H9 (cell line): Measurements from ENCODE around the gene CIT. TPM values are rescaled to one million over a fixed set of nuclear protein-coding genes. Genes with fewer than 3 reads are reported as not detected.

Experiments used
- DNase-seq: peaks from one replicate; pipeline ENCODE4 v3.0.0-alpha.2; 2017
- H2AFZ ChIP-seq: one replicate; pipeline ENCODE4 v1.6.1; 2013; ENCODE audit warnings: mild to moderate bottlenecking, low read length, control low read depth, moderate library complexity
- H2AK5ac ChIP-seq: 2 replicates; pipeline ENCODE4 v1.6.1; 2013; ENCODE audit warnings: low read length, control low read depth, mixed read lengths; ENCODE audit not compliant: insufficient read length
- H2BK120ac ChIP-seq: one replicate; pipeline ENCODE4 v1.6.1; 2013; ENCODE audit warnings: low read depth, mild to moderate bottlenecking, low read length, control low read depth, inconsistent platforms; ENCODE audit not compliant: poor library complexity, severe bottlenecking
- H2BK12ac ChIP-seq: 2 replicates; pipeline ENCODE4 v1.6.1; 2013; ENCODE audit warnings: low read length, control low read depth, mixed read lengths, low read depth; ENCODE audit not compliant: insufficient read length
- H2BK15ac ChIP-seq: 2 replicates; pipeline ENCODE4 v1.6.1; 2013; ENCODE audit warnings: low read depth, low read length, control low read depth
- H2BK20ac ChIP-seq: one replicate; pipeline ENCODE4 v1.6.1; 2013; ENCODE audit warnings: low read depth, mild to moderate bottlenecking, low read length, control low read depth, inconsistent platforms; ENCODE audit not compliant: poor library complexity, severe bottlenecking
- H2BK5ac ChIP-seq: 2 replicates; pipeline ENCODE4 v1.6.1; 2013; ENCODE audit warnings: low read length, control low read depth, mixed read lengths; ENCODE audit not compliant: insufficient read length
- H3K14ac ChIP-seq: 2 replicates; pipeline ENCODE4 v1.6.1; 2013; ENCODE audit warnings: low read length, control low read depth; ENCODE audit not compliant: insufficient read depth
- H3K18ac ChIP-seq: 2 replicates; pipeline ENCODE4 v1.6.1; 2013; ENCODE audit warnings: low read depth, mild to moderate bottlenecking, mixed read lengths, low read length, control low read depth; ENCODE audit not compliant: insufficient read length
- H3K23ac ChIP-seq: 2 replicates; pipeline ENCODE4 v1.6.1; 2013; ENCODE audit warnings: low read length, control low read depth, mixed read lengths, low read depth; ENCODE audit not compliant: insufficient read length
- H3K23me2 ChIP-seq: 2 replicates; pipeline ENCODE4 v1.6.1; 2013; ENCODE audit warnings: low read depth, mild to moderate bottlenecking, mixed read lengths, low read length, control low read depth; ENCODE audit not compliant: insufficient read length, poor library complexity, severe bottlenecking
- H3K27ac ChIP-seq: 2 replicates; pipeline ENCODE4 v1.5.1; 2013; ENCODE audit warnings: low read length, control low read depth, mixed read lengths, low read depth; ENCODE audit not compliant: insufficient read length
- H3K27me3 ChIP-seq: 2 replicates; pipeline ENCODE4 v1.6.1; 2013; ENCODE audit warnings: low read length, control low read depth, inconsistent platforms; ENCODE audit not compliant: insufficient read depth
- H3K4ac ChIP-seq: 2 replicates; pipeline ENCODE4 v1.6.1; 2013; ENCODE audit warnings: low read depth, mild to moderate bottlenecking, control low read depth, inconsistent platforms, low read length, moderate library complexity
- H3K4me1 ChIP-seq: 2 replicates; pipeline ENCODE4 v1.6.1; 2013; ENCODE audit warnings: low read length, control low read depth, inconsistent platforms; ENCODE audit not compliant: insufficient read depth
- H3K4me2 ChIP-seq: 2 replicates; pipeline ENCODE4 v1.6.1; 2013; ENCODE audit warnings: low read length, control low read depth, mixed read lengths; ENCODE audit not compliant: insufficient read length, insufficient read depth
- H3K56ac ChIP-seq: 2 replicates; pipeline ENCODE4 v1.6.1; 2013; ENCODE audit warnings: low read depth, mild to moderate bottlenecking, mixed read lengths, low read length, control low read depth; ENCODE audit not compliant: insufficient read length
- H3K79me1 ChIP-seq: 2 replicates; pipeline ENCODE4 v1.6.1; 2013; ENCODE audit warnings: low read depth, mild to moderate bottlenecking, moderate library complexity, low read length, control low read depth, inconsistent platforms; ENCODE audit not compliant: insufficient read depth, poor library complexity, severe bottlenecking
- H3K79me2 ChIP-seq: 2 replicates; pipeline ENCODE4 v1.6.1; 2013; ENCODE audit warnings: low read length, control low read depth, inconsistent platforms; ENCODE audit not compliant: insufficient read depth
- H3K9ac ChIP-seq: 2 replicates; pipeline ENCODE4 v1.6.1; 2013; ENCODE audit warnings: low read length, control low read depth, mixed read lengths; ENCODE audit not compliant: insufficient read length; ENCODE audit errors: extremely low read depth
- H3K9me3 ChIP-seq: one replicate; pipeline ENCODE4 v1.6.1; 2013; ENCODE audit warnings: low read depth, low read length, inconsistent platforms; ENCODE audit not compliant: control insufficient read depth
- H3T11ph ChIP-seq: one replicate; pipeline ENCODE4 v1.6.1; 2013; ENCODE audit warnings: mild to moderate bottlenecking, low read length, control low read depth, inconsistent platforms
- H4K20me1 ChIP-seq: one replicate; pipeline ENCODE4 v1.6.1; 2013; ENCODE audit not compliant: control insufficient read depth, insufficient read length, insufficient read depth
- H4K5ac ChIP-seq: 2 replicates; pipeline ENCODE4 v1.6.1; 2013; ENCODE audit warnings: low read depth, mild to moderate bottlenecking, mixed read lengths, low read length, control low read depth; ENCODE audit not compliant: insufficient read length
- H4K8ac ChIP-seq: replicated peaks from 2 replicates; pipeline ENCODE4 v1.6.1; 2013; ENCODE audit warnings: low read length, control low read depth, mixed read lengths, low read depth; ENCODE audit not compliant: insufficient read length
- H4K91ac ChIP-seq: 2 replicates; pipeline ENCODE4 v1.6.1; 2013; ENCODE audit warnings: low read depth, mild to moderate bottlenecking, moderate library complexity, mixed read lengths, low read length, control low read depth; ENCODE audit not compliant: insufficient read length
- H3K27ac Mint-ChIP-seq, 3 experiments: 2 replicates in 2 of 3; 3 replicates in 1 of 3; pipeline ENCODE4 v1.8.0; 2020 to 2021; ENCODE audit warnings: mixed read lengths in 3 of 3, mild to moderate bottlenecking in 1 of 3, moderate library complexity in 1 of 3
- H3K27me3 Mint-ChIP-seq: 2 replicates; pipeline ENCODE4 v1.8.0; 2021; ENCODE audit warnings: low read depth, mild to moderate bottlenecking, moderate library complexity, mixed read lengths
- H3K36me3 Mint-ChIP-seq, 3 experiments: 2 replicates in 2 of 3; 3 replicates in 1 of 3; pipeline ENCODE4 v1.8.0; 2020 to 2021; ENCODE audit warnings: low read depth in 3 of 3, mixed read lengths in 3 of 3; ENCODE audit not compliant: insufficient read depth in 1 of 3
- H3K4me1 Mint-ChIP-seq, 2 experiments: 2 replicates each; pipeline ENCODE4 v1.8.0; 2020; ENCODE audit warnings: mixed read lengths in 2 of 2
- H3K4me3 Mint-ChIP-seq, 2 experiments: 2 replicates in 1 of 2; 3 replicates in 1 of 2; pipeline ENCODE4 v1.8.0; 2020 to 2021; ENCODE audit warnings: mild to moderate bottlenecking in 2 of 2, mixed read lengths in 2 of 2, moderate library complexity in 1 of 2
- H3K9me3 Mint-ChIP-seq, 2 experiments: 2 replicates in 1 of 2; 3 replicates in 1 of 2; pipeline ENCODE4 v1.8.0; 2020; ENCODE audit warnings: mild to moderate bottlenecking in 2 of 2, mixed read lengths in 2 of 2, moderate library complexity in 1 of 2
- WGBS: extraction: QIAGEN DNeasy Blood & Tissue Kit; methylation state at CpG from one replicate; pipeline ENCODE4 v1.1.7; 2013; ENCODE audit warnings: missing lambda C conversion rate, low lambda C conversion rate, mixed read lengths; ENCODE audit not compliant: insufficient read length; ENCODE audit errors: extremely low coverage; 5-methylcytosine and 5-hydroxymethylcytosine counted together
- total RNA-seq: library from RNA; stranded (reverse); gene quantifications from 2 replicates; pipeline ENCODE4 v1.2.1, GENCODE V29; 2021
- TF ChIP-seq, protein P1 (sequence below): fragments of 200-600 bp; sonication (generic); conservative IDR thresholded peaks from 3 replicates; pipeline ENCODE4 v1.8.0; 2021; ENCODE audit warnings: antibody characterized with exemption, mild to moderate bottlenecking

Gene CIT
- total RNA-seq, 1 experiment from 2014 or later = 55.3 TPM

DNA sequence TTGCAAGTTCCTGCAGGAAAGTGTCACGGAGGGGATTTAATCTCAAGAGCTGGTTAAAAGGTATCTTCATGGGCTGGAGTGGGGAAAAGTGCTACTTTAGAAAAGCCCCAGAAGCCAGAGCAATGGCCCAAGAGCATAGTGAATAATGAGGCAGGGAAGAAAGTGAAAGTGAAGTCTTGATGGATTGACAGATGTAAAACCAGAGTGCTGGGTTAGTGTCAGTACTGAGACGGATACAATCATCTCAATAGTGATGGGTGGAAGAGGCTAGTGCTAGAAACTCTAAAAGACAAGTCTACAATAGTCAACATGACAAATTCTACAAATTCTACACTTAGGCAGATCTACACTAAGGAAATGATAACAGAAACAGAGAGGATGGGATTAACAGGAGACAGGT is 68.1 kb downstream of the CIT start:
- Histone ChIP-seq H4K5ac (no peak overlapping the region), H2BK12ac (no peak overlapping the region), H3K56ac (no peak overlapping the region), H4K8ac (no peak overlapping the region), H4K20me1 (no peaks in the 10 kb centered on the region), H3K4me1 (no peaks in the 10 kb centered on the region), H3K79me2 (no peaks in the 10 kb centered on the region; the same call in 1 of the 2 replicates), H3K27me3 (no peaks in the 10 kb centered on the region), H3K23ac (no peak overlapping the region), H2BK5ac (no peak overlapping the region), H2BK15ac (no peak overlapping the region), H3K4ac (no peak overlapping the region), H3K9ac (no peak overlapping the region), H3K4me2 (no peak overlapping the region), H2BK120ac (no peak overlapping the region), H2AK5ac (no peak overlapping the region), H3K14ac (no peak overlapping the region), H3K9me3 (no peaks in the 10 kb centered on the region), H3K79me1 (no peaks in the 10 kb centered on the region), H3K23me2 (no peaks in the 10 kb centered on the region), H2BK20ac (no peak overlapping the region), H3K27ac (no peak overlapping the region), H4K91ac (no peak overlapping the region), H2AFZ (no peak overlapping the region), H3T11ph (no peak overlapping the region), H3K18ac (no peak overlapping the region)
- H3K4me3 Mint-ChIP-seq = no peak overlapping the region
- no peak for DNase-seq
- TF ChIP-seq, protein P1, sequence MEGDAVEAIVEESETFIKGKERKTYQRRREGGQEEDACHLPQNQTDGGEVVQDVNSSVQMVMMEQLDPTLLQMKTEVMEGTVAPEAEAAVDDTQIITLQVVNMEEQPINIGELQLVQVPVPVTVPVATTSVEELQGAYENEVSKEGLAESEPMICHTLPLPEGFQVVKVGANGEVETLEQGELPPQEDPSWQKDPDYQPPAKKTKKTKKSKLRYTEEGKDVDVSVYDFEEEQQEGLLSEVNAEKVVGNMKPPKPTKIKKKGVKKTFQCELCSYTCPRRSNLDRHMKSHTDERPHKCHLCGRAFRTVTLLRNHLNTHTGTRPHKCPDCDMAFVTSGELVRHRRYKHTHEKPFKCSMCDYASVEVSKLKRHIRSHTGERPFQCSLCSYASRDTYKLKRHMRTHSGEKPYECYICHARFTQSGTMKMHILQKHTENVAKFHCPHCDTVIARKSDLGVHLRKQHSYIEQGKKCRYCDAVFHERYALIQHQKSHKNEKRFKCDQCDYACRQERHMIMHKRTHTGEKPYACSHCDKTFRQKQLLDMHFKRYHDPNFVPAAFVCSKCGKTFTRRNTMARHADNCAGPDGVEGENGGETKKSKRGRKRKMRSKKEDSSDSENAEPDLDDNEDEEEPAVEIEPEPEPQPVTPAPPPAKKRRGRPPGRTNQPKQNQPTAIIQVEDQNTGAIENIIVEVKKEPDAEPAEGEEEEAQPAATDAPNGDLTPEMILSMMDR = no peak
- H3K27ac Mint-ChIP-seq = no peak overlapping the region
- no peaks in the 10 kb centered on the region for H3K27me3 Mint-ChIP-seq
- H3K4me1 Mint-ChIP-seq = peaks cover 7 to 11% of the 10 kb centered on the region in 2 experiments
- H3K36me3 Mint-ChIP-seq = peaks cover 30 to 52% (median 51%) of the 10 kb centered on the region in 3 experiments
- no CpG with 5 or more reads among the region's 2 CpGs for WGBS
- peaks cover 10 to 17% of the 10 kb centered on the region in 2 experiments; a peak in 3 of 5 replicates for H3K9me3 Mint-ChIP-seq
